Measurements from ENCODE around the gene THRB. TPM values are rescaled to one million over a fixed set of nuclear protein-coding genes. Genes with fewer than 3 reads are reported as not detected.

THRB gene
- total and polyA plus RNA-seq, 2 donors (not counting 3 experiments of a cell fraction or from before 2014, with no cell fraction given) = 0.06 TPM; not detected in 1

- DNase-seq (ENCODE audit: low read depth, low spot score) (no peak), FAIRE-seq (no peak)
- Histone ChIP-seq H3K4me2 (ENCODE audit: insufficient read depth, low read length) (no peak overlapping the region), H3K9me1 (replicated peaks; ENCODE audit: control insufficient read depth, extremely low read depth, insufficient read depth, low read length) (no peaks in the 10 kb centered on the region), H2AFZ (ENCODE audit: low read depth, low read length) (no peak overlapping the region), H3K27ac (ENCODE audit: insufficient read depth, low read depth, low read length) (no peak overlapping the region), H3K4me1 (ENCODE audit: control insufficient read depth, extremely low read depth, insufficient read depth, low read length) (no peaks in the 10 kb centered on the region), H4K20me1 (replicated peaks; ENCODE audit: control insufficient read depth, extremely low read depth, insufficient read depth, low read length) (no peaks in the 10 kb centered on the region), H3K27me3 (ENCODE audit: control insufficient read depth in 2 of 2, insufficient read depth in 2 of 2, low read length in 2 of 2) (peaks cover 0 to 2% of the 10 kb centered on the region in 2 experiments), H3K9me3 (replicated peaks; ENCODE audit: control insufficient read depth, insufficient read depth, low read length) (no peaks in the 10 kb centered on the region), H3K36me3 (ENCODE audit: control insufficient read depth in 2 of 2, extremely low read depth in 1 of 2, insufficient read depth in 2 of 2, low read length in 2 of 2) (no peaks in the 10 kb centered on the region), H3K4me3 (replicated peaks in 1 of 3; ENCODE audit: insufficient read depth in 1 of 3, low read depth in 1 of 3, low read length in 3 of 3) (no peak overlapping the region), H3K79me2 (ENCODE audit: control insufficient read depth, insufficient read depth, low read length) (no peaks in the 10 kb centered on the region), H3K9ac (replicated peaks; ENCODE audit: extremely low read depth, insufficient read depth, low read length) (no peak overlapping the region)
- BruUV-seq (replicated peaks) = no TSS peak
- ChIA-PET CTCF (no interaction called here), POLR2A (no interaction called here)
- dilution Hi-C loops (cut with MboI; ENCODE audit: extremely low pct_ligation_motif_present, low sequenced_read_pairs) = no loop called here
- no peak for TF ChIP-seq MAX (IDR thresholded peaks at IDR 0.05; ENCODE audit: insufficient read depth, insufficient read length)
- TF ChIP-seq EZH2 (IDR thresholded peaks at IDR 0.05; ENCODE audit: borderline replicate concordance, low read depth, low read length, severe bottlenecking) = no peak
- intact Hi-C loops (cut with micrococcal nuclease) = no loop called here
Observed at GRCh38 chr3:24394754-24395153, 99.9 kb downstream of the THRB start.

DNA sequence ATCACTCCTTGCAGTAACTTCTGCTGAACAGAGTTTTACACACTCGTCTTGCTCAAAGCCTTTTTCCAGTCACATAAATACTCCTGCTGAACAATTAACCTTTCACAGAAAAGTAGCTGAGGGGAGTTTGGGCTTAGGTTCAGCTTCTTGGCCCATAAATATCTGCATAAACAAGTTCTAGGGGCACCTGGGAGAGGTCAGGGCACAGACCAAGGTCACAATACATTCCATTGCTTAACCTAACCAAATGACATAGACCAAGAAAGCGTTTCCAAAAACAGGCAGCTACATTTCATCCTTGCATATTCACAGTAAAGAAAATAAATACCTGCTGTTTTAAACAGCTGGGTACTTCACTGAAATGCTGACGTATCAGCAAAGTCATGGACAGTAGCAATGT, 101.3 kb downstream of the THRB start:
- intact Hi-C loops (cut with micrococcal nuclease) = no loop called here

More for the DNA sequence above, 101.3 kb downstream of the THRB start:
- Histone ChIP-seq H3K9me3 (replicated peaks; ENCODE audit: control insufficient read depth, insufficient read depth, low read length) (no peaks in the 10 kb centered on the region), H4K20me1 (replicated peaks; ENCODE audit: control insufficient read depth, extremely low read depth, insufficient read depth, low read length) (no peaks in the 10 kb centered on the region), H3K9ac (replicated peaks; ENCODE audit: extremely low read depth, insufficient read depth, low read length) (no peak overlapping the region), H3K36me3 (ENCODE audit: control insufficient read depth in 2 of 2, extremely low read depth in 1 of 2, insufficient read depth in 2 of 2, low read length in 2 of 2) (no peaks in the 10 kb centered on the region), H3K27ac (ENCODE audit: insufficient read depth, low read depth, low read length) (no peak overlapping the region), H3K4me1 (ENCODE audit: control insufficient read depth, extremely low read depth, insufficient read depth, low read length) (no peaks in the 10 kb centered on the region), H2AFZ (ENCODE audit: low read depth, low read length) (no peak overlapping the region), H3K9me1 (replicated peaks; ENCODE audit: control insufficient read depth, extremely low read depth, insufficient read depth, low read length) (no peaks in the 10 kb centered on the region), H3K4me3 (replicated peaks in 1 of 3; ENCODE audit: insufficient read depth in 1 of 3, low read depth in 1 of 3, low read length in 3 of 3) (no peak overlapping the region), H3K79me2 (ENCODE audit: control insufficient read depth, insufficient read depth, low read length) (no peaks in the 10 kb centered on the region), H3K27me3 (ENCODE audit: control insufficient read depth in 2 of 2, insufficient read depth in 2 of 2, low read length in 2 of 2) (peaks cover 0 to 2% of the 10 kb centered on the region in 2 experiments), H3K4me2 (ENCODE audit: insufficient read depth, low read length) (no peak overlapping the region)
- dilution Hi-C loops (cut with MboI; ENCODE audit: extremely low pct_ligation_motif_present, low sequenced_read_pairs) = no loop called here
- no peak for FAIRE-seq
- CTCF ChIA-PET = no interaction called here
- TF ChIP-seq, protein P1, sequence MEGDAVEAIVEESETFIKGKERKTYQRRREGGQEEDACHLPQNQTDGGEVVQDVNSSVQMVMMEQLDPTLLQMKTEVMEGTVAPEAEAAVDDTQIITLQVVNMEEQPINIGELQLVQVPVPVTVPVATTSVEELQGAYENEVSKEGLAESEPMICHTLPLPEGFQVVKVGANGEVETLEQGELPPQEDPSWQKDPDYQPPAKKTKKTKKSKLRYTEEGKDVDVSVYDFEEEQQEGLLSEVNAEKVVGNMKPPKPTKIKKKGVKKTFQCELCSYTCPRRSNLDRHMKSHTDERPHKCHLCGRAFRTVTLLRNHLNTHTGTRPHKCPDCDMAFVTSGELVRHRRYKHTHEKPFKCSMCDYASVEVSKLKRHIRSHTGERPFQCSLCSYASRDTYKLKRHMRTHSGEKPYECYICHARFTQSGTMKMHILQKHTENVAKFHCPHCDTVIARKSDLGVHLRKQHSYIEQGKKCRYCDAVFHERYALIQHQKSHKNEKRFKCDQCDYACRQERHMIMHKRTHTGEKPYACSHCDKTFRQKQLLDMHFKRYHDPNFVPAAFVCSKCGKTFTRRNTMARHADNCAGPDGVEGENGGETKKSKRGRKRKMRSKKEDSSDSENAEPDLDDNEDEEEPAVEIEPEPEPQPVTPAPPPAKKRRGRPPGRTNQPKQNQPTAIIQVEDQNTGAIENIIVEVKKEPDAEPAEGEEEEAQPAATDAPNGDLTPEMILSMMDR (IDR thresholded peaks at IDR 0.05; ENCODE audit: extremely low read depth in 1 of 2, insufficient read depth in 1 of 2, low read depth in 1 of 2, low read length in 2 of 2) = no peak
- no peak for TF ChIP-seq MAX (IDR thresholded peaks at IDR 0.05; ENCODE audit: insufficient read depth, insufficient read length)
- no peak for TF ChIP-seq EZH2 (IDR thresholded peaks at IDR 0.05; ENCODE audit: borderline replicate concordance, low read depth, low read length, severe bottlenecking)
- TF ChIP-seq FOS (IDR thresholded peaks at IDR 0.05; ENCODE audit: borderline replicate concordance, insufficient read depth, low read length) = no peak
- TF ChIP-seq MYC (IDR thresholded peaks at IDR 0.05; ENCODE audit: low read depth, low read length) = no peak
- no peak for TF ChIP-seq JUN (IDR thresholded peaks at IDR 0.05; ENCODE audit: borderline replicate concordance, insufficient read depth, insufficient read length, low read depth)
- TF ChIP-seq POLR2AphosphoS5 (IDR thresholded peaks at IDR 0.05; ENCODE audit: insufficient read depth, low read depth, low read length) = no peak
- TF ChIP-seq GATA2 (IDR thresholded peaks at IDR 0.05; ENCODE audit: insufficient read depth, insufficient read length, low read depth, low read length) = no peak
- no peak for TF ChIP-seq POLR2A (IDR thresholded peaks at IDR 0.05; ENCODE audit: low read depth, low read length)
- BruUV-seq (replicated peaks) = no TSS peak
- POLR2A ChIA-PET = no interaction called here
- DNase-seq (ENCODE audit: low read depth, low spot score) = no peak

All from endothelial cell of umbilical vein (primary cell).